Activated CD4-positive, alpha-beta T cell treated with anti-CD3 and anti-CD28 coated beads, Interleukin-2, amount 10 ng/mL, durations not matched to agents 7 days and 5 days (primary cell): ENCODE results near the gene FRYL. TPM values are rescaled to one million over a fixed set of nuclear protein-coding genes. Genes with fewer than 3 reads are reported as not detected.

ENCODE experiments used
- CTCF ChIA-PET: fragments of 350-600 bp; sonication (Branson Sonifier 250); formaldehyde crosslinking; loops from one replicate; lab custom pipeline; 2021; ENCODE audit warnings: antibody characterized with exemption; lab: Charles Lee
- POLR2A ChIA-PET: fragments of 350-600 bp; sonication (Branson Sonifier 250); formaldehyde crosslinking; loops from one replicate; lab custom pipeline; 2021; ENCODE audit warnings: antibody characterized with exemption; lab: Charles Lee
- DNase-seq: peaks from one replicate; pipeline ENCODE4 v3.0.0-alpha.2; 2020
- H3K27ac Mint-ChIP-seq: one replicate; pipeline ENCODE4 v1.8.0; 2021; ENCODE audit warnings: mild to moderate bottlenecking, moderate library complexity, mixed read lengths
- H3K27me3 Mint-ChIP-seq: one replicate; pipeline ENCODE4 v1.8.0; 2021; ENCODE audit warnings: mixed read lengths
- H3K36me3 Mint-ChIP-seq: one replicate; pipeline ENCODE4 v1.8.0; 2021; ENCODE audit warnings: low read depth, mixed read lengths
- H3K4me1 Mint-ChIP-seq: one replicate; pipeline ENCODE4 v1.8.0; 2021; ENCODE audit warnings: mixed read lengths
- H3K4me3 Mint-ChIP-seq: one replicate; pipeline ENCODE4 v1.8.0; 2021; ENCODE audit warnings: mild to moderate bottlenecking, moderate library complexity, mixed read lengths
- H3K9me3 Mint-ChIP-seq: one replicate; pipeline ENCODE4 v1.8.0; 2021; ENCODE audit warnings: mixed read lengths
- total RNA-seq, 2 experiments: library from RNA; stranded (reverse); gene quantifications; one replicate each; pipeline ENCODE4 v1.2.3, GENCODE V29; 2021

The FRYL gene
- total RNA-seq, 2 experiments from 2014 or later = 96.8 to 102 TPM

DNA sequence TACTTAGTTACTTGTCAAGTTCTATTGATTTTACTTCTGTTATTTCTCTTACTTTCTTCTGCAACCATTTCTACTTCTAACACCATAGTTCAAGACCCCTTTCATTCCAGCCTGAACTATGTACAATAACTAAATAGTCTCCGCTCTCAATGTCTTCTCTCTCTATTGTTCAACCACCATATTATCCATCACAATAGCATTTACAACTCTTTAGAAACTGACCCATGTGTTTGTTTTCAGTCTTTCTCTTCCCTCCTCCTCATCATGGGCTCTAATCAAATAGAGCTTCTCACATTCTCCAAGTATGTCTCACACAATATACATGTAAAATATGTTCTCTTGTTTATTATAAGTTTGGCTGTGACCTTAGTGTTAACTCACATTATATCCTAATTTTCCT, 146.4 kb downstream of the FRYL start:
- no peaks in the 10 kb centered on the region for H3K27me3 Mint-ChIP-seq
- POLR2A ChIA-PET = no interaction called here
- CTCF ChIA-PET = interaction anchor here (0.6 to 1.5 kb wide), 2 partner anchors 11 to 180 kb away, joined by 3 to 4 read pairs; no protein-coding TSS in a partner anchor
- H3K36me3 Mint-ChIP-seq = peaks cover 8% of the 10 kb centered on the region
- peaks cover 4% of the 10 kb centered on the region for H3K4me1 Mint-ChIP-seq
- no peaks in the 10 kb centered on the region for H3K9me3 Mint-ChIP-seq
- DNase-seq = no peak
- no peak overlapping the region for H3K27ac Mint-ChIP-seq
- H3K4me3 Mint-ChIP-seq = no peak overlapping the region

- ChIA-PET POLR2A (no interaction called here), CTCF (interaction anchor here (0.6 kb wide), 1 partner anchor 17 kb away, joined by 5 read pairs; no protein-coding TSS in a partner anchor)
Observed at GRCh38 chr4:48629458-48629857, 150.6 kb downstream of the FRYL start.

GRCh38 chr4:48623182-48623780, 156.8 kb downstream of the FRYL start:
- Mint-ChIP-seq H3K4me1 (no peaks in the 10 kb centered on the region), H3K27me3 (no peaks in the 10 kb centered on the region), H3K27ac (no peak overlapping the region), H3K36me3 (peaks cover 16% of the 10 kb centered on the region), H3K9me3 (no peaks in the 10 kb centered on the region), H3K4me3 (no peak overlapping the region)
- CTCF ChIA-PET = interaction anchor here (0.5 kb wide), 1 partner anchor 1068 kb away, joined by 3 read pairs; no protein-coding TSS in a partner anchor
- POLR2A ChIA-PET = no interaction called here
- no peak for DNase-seq

More at GRCh38 chr4:48629458-48629857, 150.6 kb downstream of the FRYL start:
- Mint-ChIP-seq H3K9me3 (no peaks in the 10 kb centered on the region), H3K4me3 (no peak overlapping the region), H3K27me3 (no peaks in the 10 kb centered on the region), H3K27ac (no peak overlapping the region), H3K4me1 (no peaks in the 10 kb centered on the region), H3K36me3 (peaks cover 6% of the 10 kb centered on the region)
- DNase-seq = no peak

DNA sequence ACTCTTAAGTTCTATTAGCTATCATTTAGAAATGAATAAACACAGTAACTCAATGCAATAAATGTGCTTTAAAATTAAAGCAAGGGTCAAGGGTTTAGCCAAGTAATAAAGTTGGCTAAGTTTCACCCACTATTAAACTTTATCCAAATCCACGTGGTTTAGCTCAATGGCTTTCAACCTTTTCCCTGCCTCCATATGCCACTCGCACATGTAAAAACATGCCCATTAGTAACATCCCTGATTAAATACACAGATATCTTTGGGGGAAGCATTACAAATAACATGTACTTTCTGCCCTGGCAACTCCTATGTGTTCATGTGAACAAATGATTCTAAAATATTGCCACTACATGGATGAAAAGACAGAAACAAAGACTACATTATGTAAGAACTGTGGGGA, 159.2 kb downstream of the FRYL start:
- no peak overlapping the region for H3K27ac Mint-ChIP-seq
- no peaks in the 10 kb centered on the region for H3K27me3 Mint-ChIP-seq
- DNase-seq = no peak
- H3K9me3 Mint-ChIP-seq = peaks cover under 1% of the 10 kb centered on the region
- H3K36me3 Mint-ChIP-seq = peaks cover 30% of the 10 kb centered on the region
- H3K4me3 Mint-ChIP-seq = no peak overlapping the region
- ChIA-PET CTCF (no interaction called here), POLR2A (no interaction called here)
- no peaks in the 10 kb centered on the region for H3K4me1 Mint-ChIP-seq

DNA sequence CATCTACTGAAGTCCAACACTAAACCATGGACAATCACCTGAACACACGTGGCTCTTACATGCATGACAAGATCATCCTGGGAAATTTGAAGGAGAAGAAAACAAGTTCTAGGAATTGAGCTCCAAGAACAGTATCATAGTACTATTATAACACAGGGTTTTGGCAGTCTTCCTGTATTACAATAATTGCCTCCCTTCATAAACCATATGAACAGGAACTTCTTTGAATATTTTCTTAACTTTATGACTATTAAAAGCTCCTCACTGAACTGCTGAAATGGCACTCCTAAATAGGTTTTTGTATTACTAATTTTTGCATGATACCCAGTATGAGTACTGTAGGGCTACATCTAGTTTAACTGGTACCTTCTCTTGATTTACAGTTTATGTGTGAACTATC, 160.0 kb downstream of the FRYL start:
- no peaks in the 10 kb centered on the region for H3K4me1 Mint-ChIP-seq
- no peaks in the 10 kb centered on the region for H3K27me3 Mint-ChIP-seq
- H3K4me3 Mint-ChIP-seq = no peak overlapping the region
- ChIA-PET POLR2A (no interaction called here), CTCF (no interaction called here)
- no peak overlapping the region for H3K27ac Mint-ChIP-seq
- no peak for DNase-seq
- H3K36me3 Mint-ChIP-seq = peaks cover 36% of the 10 kb centered on the region
- peaks cover 2% of the 10 kb centered on the region for H3K9me3 Mint-ChIP-seq

DNA sequence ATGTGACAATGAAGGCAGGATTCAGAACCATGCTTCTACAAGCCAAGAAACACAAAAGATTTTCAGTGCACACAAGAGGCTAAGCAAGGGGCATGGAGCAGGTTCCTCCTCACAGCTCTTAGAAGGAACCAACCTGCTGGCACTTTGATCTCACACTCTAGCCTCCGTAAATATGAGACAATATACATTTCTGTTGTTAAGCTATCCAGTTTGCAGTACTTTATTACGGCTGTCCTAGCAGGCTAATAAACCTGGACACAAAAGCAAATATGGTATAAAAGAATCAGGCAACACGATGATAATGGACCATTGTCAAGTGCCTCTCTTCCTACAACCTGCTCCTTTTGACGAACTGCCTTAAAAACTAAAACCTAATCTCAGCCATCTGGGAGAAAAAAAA, 175.6 kb downstream of the FRYL start:
- ChIA-PET POLR2A (no interaction called here), CTCF (no interaction called here)
- Mint-ChIP-seq H3K27me3 (no peaks in the 10 kb centered on the region), H3K27ac (no peak overlapping the region), H3K4me1 (peaks cover 1% of the 10 kb centered on the region), H3K36me3 (peaks cover 25% of the 10 kb centered on the region), H3K9me3 (no peaks in the 10 kb centered on the region), H3K4me3 (no peak overlapping the region)
- DNase-seq = no peak

DNA sequence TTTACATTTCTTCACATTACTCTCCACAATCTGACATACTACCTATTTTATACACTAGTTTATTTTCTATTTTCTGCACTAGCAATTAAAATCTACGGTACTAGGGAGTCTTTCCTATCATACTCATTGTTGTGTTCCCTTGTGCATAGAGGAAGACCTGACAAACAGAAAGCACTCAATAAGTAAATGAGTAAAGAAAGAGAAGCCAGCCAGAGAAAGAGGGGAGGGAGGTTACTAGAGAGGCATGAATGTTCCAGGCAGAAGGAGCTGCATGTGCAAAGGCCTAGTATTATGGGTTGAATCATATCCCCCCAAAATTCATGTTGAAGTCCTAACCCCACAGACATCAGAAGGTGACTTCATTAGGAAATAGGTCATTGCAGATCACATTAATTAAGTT, 176.0 kb downstream of the FRYL start:
- ChIA-PET CTCF (no interaction called here), POLR2A (no interaction called here)
- Mint-ChIP-seq H3K27ac (no peak overlapping the region), H3K4me3 (no peak overlapping the region), H3K9me3 (no peaks in the 10 kb centered on the region), H3K36me3 (peaks cover 26% of the 10 kb centered on the region), H3K4me1 (peaks cover 1% of the 10 kb centered on the region), H3K27me3 (no peaks in the 10 kb centered on the region)
- DNase-seq = no peak

DNA sequence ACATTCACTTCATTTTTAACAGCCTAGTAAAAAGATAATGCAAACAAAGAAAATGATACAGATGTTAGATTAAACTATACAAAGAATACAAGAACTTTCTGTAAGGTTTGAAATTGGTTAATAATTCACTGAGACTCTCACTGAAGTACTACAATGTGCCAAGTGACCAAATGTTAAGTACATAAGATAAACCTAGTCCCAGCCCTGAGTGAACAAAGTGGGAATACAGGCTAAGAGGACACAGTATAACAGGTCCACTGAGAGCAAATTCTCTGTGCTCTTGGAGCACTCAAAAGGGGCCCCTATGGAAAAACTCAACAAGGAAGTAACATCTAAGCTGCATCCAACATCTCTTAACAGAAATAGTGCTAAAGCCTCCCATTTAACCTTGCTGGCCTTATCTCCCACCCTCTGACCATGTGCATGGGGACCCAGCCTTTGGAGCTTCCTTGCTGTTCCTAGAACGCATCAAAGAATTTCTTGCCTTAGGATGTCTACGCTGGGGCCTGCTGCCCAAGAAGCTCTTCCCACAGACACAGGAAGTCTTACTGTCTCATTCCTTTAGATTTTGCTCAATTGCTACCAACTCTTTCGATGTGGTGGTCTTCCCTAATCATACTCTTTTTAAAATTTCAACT, 176.6 kb downstream of the FRYL start:
- Mint-ChIP-seq H3K27ac (no peak overlapping the region), H3K4me1 (peaks cover 1% of the 10 kb centered on the region), H3K27me3 (no peaks in the 10 kb centered on the region), H3K36me3 (peaks cover 28% of the 10 kb centered on the region), H3K4me3 (no peak overlapping the region), H3K9me3 (no peaks in the 10 kb centered on the region)
- ChIA-PET POLR2A (no interaction called here), CTCF (no interaction called here)
- DNase-seq = no peak

DNA sequence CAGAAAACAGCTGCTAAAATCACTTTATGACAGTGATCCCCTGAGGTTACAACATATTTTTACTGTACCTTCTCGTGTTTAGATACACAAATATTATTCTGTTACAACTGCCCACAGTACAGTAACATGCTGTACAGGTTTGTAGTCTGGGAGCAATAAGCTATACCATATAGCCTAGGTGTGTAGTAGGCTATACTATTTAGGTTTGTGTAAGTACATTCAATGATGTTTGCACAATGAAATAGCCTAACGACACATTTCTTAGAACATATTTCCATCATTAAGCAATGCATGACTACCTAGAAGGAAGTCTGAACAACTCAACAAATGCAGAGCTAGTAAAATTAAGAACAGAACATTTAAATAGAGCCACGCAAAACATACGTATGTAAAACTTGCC, 177.3 kb downstream of the FRYL start:
- DNase-seq = no peak
- CTCF ChIA-PET = no interaction called here
- Mint-ChIP-seq H3K4me1 (peaks cover 1% of the 10 kb centered on the region), H3K4me3 (no peak overlapping the region), H3K9me3 (no peaks in the 10 kb centered on the region), H3K27ac (no peak overlapping the region), H3K27me3 (no peaks in the 10 kb centered on the region), H3K36me3 (peaks cover 28% of the 10 kb centered on the region)
- POLR2A ChIA-PET = no interaction called here

- Mint-ChIP-seq H3K4me1 (peaks cover 1% of the 10 kb centered on the region), H3K27me3 (no peaks in the 10 kb centered on the region), H3K36me3 (peaks cover 28% of the 10 kb centered on the region), H3K27ac (no peak overlapping the region), H3K9me3 (no peaks in the 10 kb centered on the region), H3K4me3 (no peak overlapping the region)
- DNase-seq = no peak
- CTCF ChIA-PET = no interaction called here
- POLR2A ChIA-PET = no interaction called here
Observed at GRCh38 chr4:48602222-48602621, 177.9 kb downstream of the FRYL start.

DNA sequence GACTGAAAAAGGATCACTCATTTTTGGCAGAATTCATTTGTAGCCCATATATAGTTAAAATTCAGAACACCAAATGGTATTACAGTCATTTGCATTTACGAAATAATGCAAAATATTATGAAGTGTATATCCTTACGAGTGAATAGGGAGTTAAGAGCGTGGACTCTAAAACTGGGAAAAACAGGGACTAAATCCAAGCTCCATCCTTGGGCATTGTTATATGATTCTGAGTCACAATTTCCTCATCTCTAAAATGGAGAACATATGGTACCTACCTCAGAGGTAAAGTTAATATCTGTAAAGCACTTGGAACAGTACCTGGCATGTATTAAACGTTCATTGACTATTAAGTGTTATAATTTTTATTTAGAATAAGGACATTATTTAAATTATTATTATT, 183.7 kb downstream of the FRYL start:
- H3K4me3 Mint-ChIP-seq = no peak overlapping the region
- peaks cover 30% of the 10 kb centered on the region for H3K36me3 Mint-ChIP-seq
- H3K27ac Mint-ChIP-seq = no peak overlapping the region
- ChIA-PET CTCF (no interaction called here), POLR2A (no interaction called here)
- no peak for DNase-seq
- no peaks in the 10 kb centered on the region for H3K27me3 Mint-ChIP-seq
- no peaks in the 10 kb centered on the region for H3K4me1 Mint-ChIP-seq
- no peaks in the 10 kb centered on the region for H3K9me3 Mint-ChIP-seq

DNA sequence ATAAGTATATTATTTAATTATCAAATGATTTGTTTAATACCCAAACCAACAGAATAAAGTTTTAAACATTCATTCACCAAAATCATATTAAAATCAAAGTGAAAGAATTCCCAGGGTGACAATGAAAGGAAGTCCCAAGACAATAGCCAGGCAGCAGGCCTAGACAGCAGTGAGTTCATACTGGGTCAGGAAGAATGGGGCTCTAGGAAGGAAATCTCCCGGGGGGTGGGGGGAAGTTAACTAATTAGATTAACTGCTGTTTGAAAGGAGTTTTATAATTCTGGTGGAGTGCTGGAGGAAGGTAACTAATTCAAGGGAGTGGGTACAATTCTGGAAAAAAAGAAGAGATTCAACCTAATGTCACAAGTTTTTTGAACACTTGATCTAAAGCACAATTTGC, 185.9 kb downstream of the FRYL start:
- no peak overlapping the region for H3K27ac Mint-ChIP-seq
- no peak for DNase-seq
- H3K27me3 Mint-ChIP-seq = no peaks in the 10 kb centered on the region
- POLR2A ChIA-PET = no interaction called here
- CTCF ChIA-PET = no interaction called here
- peaks cover 35% of the 10 kb centered on the region for H3K36me3 Mint-ChIP-seq
- H3K4me1 Mint-ChIP-seq = peaks cover 4% of the 10 kb centered on the region
- H3K9me3 Mint-ChIP-seq = no peaks in the 10 kb centered on the region
- H3K4me3 Mint-ChIP-seq = no peak overlapping the region

DNA sequence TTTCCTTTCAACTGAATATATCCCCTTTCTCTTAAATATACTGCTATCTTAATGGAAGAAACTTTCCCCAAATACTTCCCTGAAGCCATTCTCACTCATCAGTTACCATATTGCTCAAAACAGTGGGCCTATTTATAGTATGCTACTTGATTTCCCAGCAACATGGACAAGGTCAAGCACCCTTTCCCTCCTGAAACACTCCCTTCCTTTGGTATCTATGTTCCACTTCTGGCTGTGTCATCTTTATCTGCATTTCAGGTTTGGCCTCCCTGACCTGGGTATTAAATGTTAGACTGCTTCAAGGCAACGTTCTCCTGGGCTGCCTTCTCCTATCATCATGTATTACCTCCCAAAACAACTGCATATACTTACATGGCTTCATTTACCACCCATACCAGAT, 188.7 kb downstream of the FRYL start:
- H3K9me3 Mint-ChIP-seq = no peaks in the 10 kb centered on the region
- no peak overlapping the region for H3K27ac Mint-ChIP-seq
- ChIA-PET POLR2A (no interaction called here), CTCF (interaction anchor here (1.0 kb wide), 1 partner anchor 13 kb away, joined by 4 read pairs; no protein-coding TSS in a partner anchor)
- peaks cover 34% of the 10 kb centered on the region for H3K36me3 Mint-ChIP-seq
- no peak for DNase-seq
- no peak overlapping the region for H3K4me3 Mint-ChIP-seq
- no peaks in the 10 kb centered on the region for H3K27me3 Mint-ChIP-seq
- H3K4me1 Mint-ChIP-seq = peaks cover 13% of the 10 kb centered on the region
